PFSK-1 (cell line): Measurements from ENCODE around the gene DIP2C.

Source experiments
- POLR2AphosphoS5 ChIP-seq: IDR thresholded peaks from 2 replicates; pipeline ENCODE4 v1.6.1; 2012; ENCODE audit warnings: low read depth, mild to moderate bottlenecking, control low read depth, low read length, moderate library complexity
- REST ChIP-seq, 2 experiments: IDR thresholded peaks; 2 replicates each; pipeline versions ENCODE4 v1.6.1 to v1.8.0; 2011 to 2012; ENCODE audit warnings: low read depth in 2 of 2, low read length in 2 of 2, control low read depth in 1 of 2, inconsistent platforms in 1 of 2, mild to moderate bottlenecking in 1 of 2, moderate library complexity in 1 of 2; ENCODE audit not compliant: insufficient read depth in 1 of 2
- SIN3A ChIP-seq: IDR thresholded peaks from 2 replicates; pipeline ENCODE4 v1.6.1; 2012; ENCODE audit warnings: mild to moderate bottlenecking, low read length, moderate library complexity, borderline replicate concordance; ENCODE audit not compliant: insufficient read depth

GRCh38 chr10:269440-270074, 419.9 kb downstream of the DIP2C start:
- no peak for TF ChIP-seq POLR2AphosphoS5
- no peak for TF ChIP-seq REST (IDR thresholded peaks at IDR 0.05; ENCODE audit: insufficient read depth in 1 of 2, low read depth in 2 of 2, low read length in 2 of 2)
- no peak for TF ChIP-seq SIN3A
